Medulla oblongata (tissue), 1 donor: ENCODE results near the gene RTN4RL2.

Experiments
- DNase-seq: peaks from one replicate; pipeline ENCODE4 v3.0.0-alpha.2; 2015; ENCODE audit errors: extremely low spot score

Gene RTN4RL2

GRCh38 chr11:57481315-57481714 is 21.0 kb downstream of the RTN4RL2 start:
- no peak for DNase-seq

GRCh38 chr11:57481915-57482781 is 21.8 kb downstream of the RTN4RL2 start:
- DNase-seq: no peak

- no peak for DNase-seq
Observed at GRCh38 chr11:57482782-57483561, 22.6 kb downstream of the RTN4RL2 start.

- no peak for DNase-seq
Observed at GRCh38 chr11:57483562-57483918, 23.2 kb downstream of the RTN4RL2 start.

- no peak for DNase-seq
Observed at GRCh38 chr11:57484141-57484710, 23.9 kb downstream of the RTN4RL2 start.

- no peak for DNase-seq
Observed at GRCh38 chr11:57485217-57485990, 25.1 kb downstream of the RTN4RL2 start.

GRCh38 chr11:57487021-57487778 is 26.9 kb downstream of the RTN4RL2 start:
- no peak for DNase-seq

GRCh38 chr11:57487920-57488659 is 27.8 kb downstream of the RTN4RL2 start:
- no peak for DNase-seq

GRCh38 chr11:57490456-57491248 is 30.3 kb downstream of the RTN4RL2 start:
- DNase-seq: no peak

- no peak for DNase-seq
Observed at GRCh38 chr11:57491371-57492061, 31.2 kb downstream of the RTN4RL2 start.

- DNase-seq: peak; percentile 46
Observed at GRCh38 chr11:57493507-57494503, 33.5 kb downstream of the RTN4RL2 start.

GRCh38 chr11:57496109-57496820 is 35.9 kb downstream of the RTN4RL2 start:
- no peak for DNase-seq

GRCh38 chr11:57497303-57498247 is 37.2 kb downstream of the RTN4RL2 start:
- DNase-seq: no peak

- DNase-seq: no peak
Observed at GRCh38 chr11:57498540-57498939, 38.2 kb downstream of the RTN4RL2 start.

GRCh38 chr11:57499413-57499982 is 39.2 kb downstream of the RTN4RL2 start:
- DNase-seq: peak; percentile 94
